GM12874 (cell line): ENCODE measurements around the gene BICD1.

Experiments used
- CTCF ChIP-seq: IDR thresholded peaks from 2 replicates; pipeline ENCODE4 v1.5.1; 2011; ENCODE audit warnings: low read depth, mild to moderate bottlenecking, control low read depth, low read length, moderate library complexity; ENCODE audit not compliant: insufficient read depth

Gene BICD1

GRCh38 chr12:32261638-32262037, 155.0 kb downstream of the BICD1 start:
- peak; percentile 32; the same call in 1 of the 2 replicates for TF ChIP-seq CTCF

- no peak for TF ChIP-seq CTCF
Measured at GRCh38 chr12:32264961-32265360, 158.3 kb downstream of the BICD1 start.

GRCh38 chr12:32265456-32265855, 158.8 kb downstream of the BICD1 start:
- no peak for TF ChIP-seq CTCF

GRCh38 chr12:32265951-32266350, 159.3 kb downstream of the BICD1 start:
- no peak for TF ChIP-seq CTCF

GRCh38 chr12:32266756-32267155, 160.1 kb downstream of the BICD1 start:
- TF ChIP-seq CTCF, result no peak

GRCh38 chr12:32270818-32271710, 164.4 kb downstream of the BICD1 start:
- no peak for TF ChIP-seq CTCF

GRCh38 chr12:32272465-32272864, 165.8 kb downstream of the BICD1 start:
- no peak for TF ChIP-seq CTCF
